Upper lobe of left lung (tissue), 6 donors: ENCODE data around the gene CDX2. TPM values are rescaled to one million over a fixed set of nuclear protein-coding genes. Genes with fewer than 3 reads are reported as not detected.
A peak's percentile ranks its signal among the peaks of the same experiment; 100 is the strongest.

Experiments
- ATAC-seq, 2 donors: fragments of 200-7000 bp; cut with Tn5 transposase; one replicate each; pipeline ENCODE4 v1.9.1; 2022; ENCODE audit warnings: mild to moderate bottlenecking in 2 of 2, moderate library complexity in 2 of 2; ENCODE audit not compliant: low FRiP score in 2 of 2
- DNase-seq, 2 donors: peaks; one replicate each; pipeline ENCODE4 v3.0.0-alpha.2; 2019 to 2020
- H3K27ac ChIP-seq, 4 donors: fragments of 200-600 bp; sonication (generic); one replicate each; pipeline ENCODE4 v1.5.1; 2016 to 2019
- H3K27me3 ChIP-seq, 4 donors: fragments of 200-600 bp; sonication (generic); one replicate each; pipeline ENCODE4 v1.5.1; 2017 to 2019
- H3K36me3 ChIP-seq, 4 donors: fragments of 200-600 bp; sonication (generic); one replicate each; pipeline ENCODE4 v1.5.1; 2016 to 2019
- H3K4me1 ChIP-seq, 4 donors: fragments of 200-600 bp; sonication (generic); one replicate each; pipeline ENCODE4 v1.5.1; 2018 to 2019
- H3K4me3 ChIP-seq, 4 donors: fragments of 200-600 bp; sonication (generic); one replicate each; pipeline ENCODE4 v1.5.1; 2017 to 2019; ENCODE audit warnings: mild to moderate bottlenecking in 2 of 4, moderate library complexity in 1 of 4
- H3K9me3 ChIP-seq, 4 donors: fragments of 200-600 bp; sonication (generic); one replicate each; pipeline ENCODE4 v1.5.1; 2018 to 2019
- CTCF ChIP-seq, 6 experiments: fragments of 450-650 bp in 4 of 6; fragments of 200-600 bp in 2 of 6; sonication (generic) in 2 of 6; IDR thresholded peaks; one replicate each; pipeline ENCODE4 v1.5.1; 2016 to 2019; ENCODE audit warnings: antibody characterized with exemption in 6 of 6
- EP300 ChIP-seq, 4 donors: sonication (generic); formaldehyde crosslinking; IDR thresholded peaks; one replicate each; pipeline ENCODE4 v1.5.1; 2017; ENCODE audit warnings: antibody characterized with exemption in 4 of 4, control low read depth in 2 of 4
- POLR2A ChIP-seq, 4 donors: fragments of 450-650 bp; IDR thresholded peaks; one replicate each; pipeline ENCODE4 v1.5.1; 2016 to 2017; ENCODE audit warnings: antibody characterized with exemption in 4 of 4, mild to moderate bottlenecking in 2 of 4
- POLR2AphosphoS5 ChIP-seq, 2 donors: sonication (generic); formaldehyde crosslinking; IDR thresholded peaks; one replicate each; pipeline ENCODE4 v1.5.1; 2017; ENCODE audit warnings: antibody characterized with exemption in 2 of 2
- WGBS, 2 donors: methylation state at CpG; one replicate each; pipeline ENCODE4 v1.1.5; 2017 to 2018; 5-methylcytosine and 5-hydroxymethylcytosine counted together
- total RNA-seq, 6 donors: library from RNA; depleted of rRNA in 4 of 6; stranded (reverse); fragments of >200 nt in 4 of 6; gene quantifications; one replicate each; pipeline versions ENCODE4 v1.1.0 to v1.2.1, GENCODE V29; 2016 to 2021
- donor health status: DM: no; HTN: no; CAD: no; lungs with moderate emphysema.
- donor health status: DM: no; HTN: yes; CAD: no; lungs with severe emphysema.

CDX2 gene
- total RNA-seq, 6 donors from 2014 or later: 0.14 TPM; not detected in 5

- DNase-seq (peak in 1 of 2 donors; percentile 77), ATAC-seq (peak in 1 of 2 donors; percentile 50)
- Histone ChIP-seq H3K27me3 (no peaks in the 10 kb centered on the region), H3K36me3 (no peaks in the 10 kb centered on the region), H3K4me1 (no peaks in the 10 kb centered on the region), H3K4me3 (no peak overlapping the region), H3K27ac (no peak overlapping the region), H3K9me3 (no peaks in the 10 kb centered on the region)
- WGBS, 2 donors: 86 to 89% methylated on average over 10 to 11 of the region's 11 CpGs
- TF ChIP-seq POLR2A (IDR thresholded peaks at IDR 0.05): no peak
- no peak for TF ChIP-seq POLR2AphosphoS5 (IDR thresholded peaks at IDR 0.05)
- TF ChIP-seq CTCF (IDR thresholded peaks at IDR 0.05): no peak
- TF ChIP-seq EP300 (IDR thresholded peaks at IDR 0.05): no peak
Measured at GRCh38 chr13:28001049-28001448, 31.9 kb upstream of the CDX2 start.

- TF ChIP-seq EP300 (IDR thresholded peaks at IDR 0.05) (no peak), POLR2AphosphoS5 (IDR thresholded peaks at IDR 0.05) (no peak), CTCF (IDR thresholded peaks at IDR 0.05) (no peak), POLR2A (IDR thresholded peaks at IDR 0.05) (no peak)
- H3K4me1 ChIP-seq: no peaks in the 10 kb centered on the region
- no peaks in the 10 kb centered on the region for H3K36me3 ChIP-seq
- H3K9me3 ChIP-seq: no peaks in the 10 kb centered on the region
- no peak for DNase-seq
- H3K4me3 ChIP-seq: no peak overlapping the region
- H3K27ac ChIP-seq: no peak overlapping the region
- ATAC-seq: no peak
- H3K27me3 ChIP-seq: no peaks in the 10 kb centered on the region
- WGBS, 2 donors: 31 to 54% methylated on average over 5 of the region's 5 CpGs
Measured at GRCh38 chr13:28000567-28000966, 31.5 kb upstream of the CDX2 start.

GRCh38 chr13:27997904-27998522, 28.9 kb upstream of the CDX2 start:
- H3K4me3 ChIP-seq: no peak overlapping the region
- ATAC-seq: peak in 1 of 2 donors; percentile 65
- TF ChIP-seq CTCF (IDR thresholded peaks at IDR 0.05) (peak in 2 of 6 experiments; percentile 5 to 9), POLR2A (IDR thresholded peaks at IDR 0.05) (no peak)
- 64 to 75% methylated on average over 7 of the region's 7 CpGs for WGBS, 2 donors
- H3K4me1 ChIP-seq: no peaks in the 10 kb centered on the region
- no peak for DNase-seq
- H3K27ac ChIP-seq: no peak overlapping the region
- no peaks in the 10 kb centered on the region for H3K36me3 ChIP-seq
- no peaks in the 10 kb centered on the region for H3K9me3 ChIP-seq
- no peaks in the 10 kb centered on the region for H3K27me3 ChIP-seq

GRCh38 chr13:27991881-27992280, 22.8 kb upstream of the CDX2 start:
- DNase-seq (no peak), ATAC-seq (no peak)
- TF ChIP-seq EP300 (IDR thresholded peaks at IDR 0.05) (no peak), POLR2AphosphoS5 (IDR thresholded peaks at IDR 0.05) (no peak), CTCF (IDR thresholded peaks at IDR 0.05) (no peak), POLR2A (IDR thresholded peaks at IDR 0.05) (no peak)
- Histone ChIP-seq H3K4me3 (no peak overlapping the region), H3K36me3 (no peaks in the 10 kb centered on the region), H3K9me3 (no peaks in the 10 kb centered on the region), H3K4me1 (no peaks in the 10 kb centered on the region), H3K27ac (no peak overlapping the region), H3K27me3 (no peaks in the 10 kb centered on the region)
- WGBS, 2 donors: 65 to 69% methylated on average over 6 of the region's 6 CpGs

GRCh38 chr13:27988520-27988919, 19.4 kb upstream of the CDX2 start, which contains the start of gene URAD:
Gene URAD (minus strand): TSS chr13:27988693. CDS start chr13:27988637, 56 bp downstream.
- ATAC-seq (no peak), DNase-seq (peak in 1 of 2 donors; percentile 25)
- Histone ChIP-seq H3K4me3 (no peak within 1 kb of the TSS), H3K9me3 (no peaks in the 10 kb centered on the region), H3K27ac (no peak within 1 kb of the TSS), H3K4me1 (no peaks in the 10 kb centered on the region), H3K27me3 (peaks cover 0 to 3% (median 0%) of the 10 kb centered on the region in 4 donors), H3K36me3 (no peaks in the 10 kb centered on the region)
- TF ChIP-seq POLR2AphosphoS5 (IDR thresholded peaks at IDR 0.05) (no peak), EP300 (IDR thresholded peaks at IDR 0.05) (no peak), CTCF (IDR thresholded peaks at IDR 0.05) (no peak)
- 55 to 69% methylated on average over 11 of the region's 11 CpGs for WGBS, 2 donors
